NT2/D1 (cell line): ENCODE results near the gene GABARAPL1.

Source experiments
- SUZ12 ChIP-seq: IDR thresholded peaks from 2 replicates; pipeline ENCODE4 v1.6.1; 2011; ENCODE audit not compliant: insufficient read length, insufficient read depth; ENCODE audit errors: extremely low read depth
- YY1 ChIP-seq: IDR thresholded peaks from 2 replicates; pipeline ENCODE4 v1.6.1; 2011; ENCODE audit not compliant: insufficient read length, insufficient read depth
- ZNF274 ChIP-seq: IDR thresholded peaks from 2 replicates; pipeline ENCODE4 v1.6.1; 2011; ENCODE audit warnings: mild to moderate bottlenecking, low read depth, low read length

- TF ChIP-seq YY1: no peak
- no peak for TF ChIP-seq SUZ12
- no peak for TF ChIP-seq ZNF274
Observed at GRCh38 chr12:10256064-10256463, 43.4 kb downstream of the GABARAPL1 start.
